ENCODE data around the gene TOM1L1.

DNA sequence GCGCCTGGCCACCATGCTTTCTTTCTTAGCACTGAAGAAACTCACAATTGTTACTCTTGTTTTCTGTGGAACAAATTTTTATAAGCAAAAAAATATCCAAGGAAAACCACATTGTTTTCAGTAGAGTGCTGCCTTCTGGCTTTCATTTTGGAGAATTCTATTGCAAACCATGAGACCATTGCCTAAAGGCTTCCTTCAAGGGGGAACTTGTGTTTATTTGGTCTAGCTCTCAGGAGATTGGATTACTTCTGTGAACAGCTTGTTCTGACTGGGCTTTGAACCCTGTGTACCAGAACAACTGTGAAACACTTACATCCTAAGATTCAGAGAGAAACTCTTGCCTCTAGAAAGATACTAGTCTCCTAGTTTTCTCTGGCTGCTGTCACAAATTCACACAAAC lies 32.1 kb downstream of the TOM1L1 start:
- TF ChIP-seq, protein P1, sequence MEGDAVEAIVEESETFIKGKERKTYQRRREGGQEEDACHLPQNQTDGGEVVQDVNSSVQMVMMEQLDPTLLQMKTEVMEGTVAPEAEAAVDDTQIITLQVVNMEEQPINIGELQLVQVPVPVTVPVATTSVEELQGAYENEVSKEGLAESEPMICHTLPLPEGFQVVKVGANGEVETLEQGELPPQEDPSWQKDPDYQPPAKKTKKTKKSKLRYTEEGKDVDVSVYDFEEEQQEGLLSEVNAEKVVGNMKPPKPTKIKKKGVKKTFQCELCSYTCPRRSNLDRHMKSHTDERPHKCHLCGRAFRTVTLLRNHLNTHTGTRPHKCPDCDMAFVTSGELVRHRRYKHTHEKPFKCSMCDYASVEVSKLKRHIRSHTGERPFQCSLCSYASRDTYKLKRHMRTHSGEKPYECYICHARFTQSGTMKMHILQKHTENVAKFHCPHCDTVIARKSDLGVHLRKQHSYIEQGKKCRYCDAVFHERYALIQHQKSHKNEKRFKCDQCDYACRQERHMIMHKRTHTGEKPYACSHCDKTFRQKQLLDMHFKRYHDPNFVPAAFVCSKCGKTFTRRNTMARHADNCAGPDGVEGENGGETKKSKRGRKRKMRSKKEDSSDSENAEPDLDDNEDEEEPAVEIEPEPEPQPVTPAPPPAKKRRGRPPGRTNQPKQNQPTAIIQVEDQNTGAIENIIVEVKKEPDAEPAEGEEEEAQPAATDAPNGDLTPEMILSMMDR (IDR thresholded peaks at IDR 0.05 in 4 of 5, conservative IDR thresholded peaks at IDR 0.05 in 1 of 5): no peak
- TF ChIP-seq POLR2A (IDR thresholded peaks at IDR 0.05): no peak

All from gastrocnemius medialis (tissue), 4 donors.